HepG2 (cell line): ENCODE measurements around the gene KLHL36. TPM values are rescaled to one million over a fixed set of nuclear protein-coding genes. Genes with fewer than 3 reads are reported as not detected.

Experiments used
- ATAC-seq: fragments of 200-7000 bp; cut with Tn5 transposase; 3 replicates; pipeline ENCODE4 v1.9.1; 2020; ENCODE audit warnings: mild to moderate bottlenecking, moderate library complexity
- BruUV-seq: library from RNA; stranded (reverse); fragments of 400-500 nt; replicated peaks from 2 replicates; lab custom pipeline; 2021; lab: Mats Ljungman, UMichigan
- CTCF ChIA-PET: fragments of 300-600 bp; formaldehyde crosslinking; extraction: SDS; loops from one replicate; lab custom pipeline; 2021; ENCODE audit warnings: low total read pairs, inconsistent platforms, low intra/inter-chr PET ratio; lab: Yijun Ruan, JAX
- POLR2A ChIA-PET: fragments of 350-600 bp; sonication (Branson Sonifier 250); formaldehyde crosslinking; loops from one replicate; lab custom pipeline; 2020; ENCODE audit warnings: antibody characterized with exemption, inconsistent platforms; lab: Yijun Ruan, JAX
- DNase-seq: peaks from one replicate; pipeline ENCODE4 v3.0.0-alpha.2; 2015; ENCODE audit warnings: low spot score
- FAIRE-seq: peaks from 3 replicates; lab custom pipeline; 2011; peaks lifted over from hg19 to GRCh38; lab: Jason Lieb, UNC
- H2AFZ ChIP-seq: one replicate; pipeline ENCODE4 v1.6.1; 2011; ENCODE audit warnings: low read length, inconsistent platforms
- H3K27ac ChIP-seq: fragments of 300-600 bp; 3 replicates; pipeline ENCODE4 v1.8.0; 2011; ENCODE audit warnings: mixed run types, mild to moderate bottlenecking, mixed read lengths, low read length, inconsistent platforms; ENCODE audit not compliant: insufficient read depth; ENCODE audit errors: extremely low read length
- H3K27me3 ChIP-seq, 2 experiments: fragments of 200-600 bp in 1 of 2; 2 replicates in 1 of 2; 3 replicates in 1 of 2; pipeline versions ENCODE4 v1.6.0 to v1.8.0; 2011; ENCODE audit warnings: low read length in 2 of 2, mild to moderate bottlenecking in 2 of 2, moderate library complexity in 2 of 2, inconsistent platforms in 1 of 2; ENCODE audit not compliant: insufficient read depth in 2 of 2, control insufficient read depth in 1 of 2
- H3K36me3 ChIP-seq, 2 experiments: fragments of 200-600 bp in 1 of 2; replicated peaks in 1 of 2; 2 replicates in 1 of 2; 3 replicates in 1 of 2; pipeline versions ENCODE4 v1.5.1 to v1.8.0; 2011; ENCODE audit warnings: low read length in 2 of 2, inconsistent platforms in 1 of 2; ENCODE audit not compliant: insufficient read depth in 2 of 2, control insufficient read depth in 1 of 2
- H3K4me1 ChIP-seq: 2 replicates; pipeline ENCODE4 v1.5.1; 2012; ENCODE audit warnings: low read length, inconsistent platforms; ENCODE audit not compliant: insufficient read depth
- H3K4me2 ChIP-seq: 2 replicates; pipeline ENCODE4 v1.6.0; 2011; ENCODE audit warnings: low read depth, low read length, inconsistent platforms
- H3K4me3 ChIP-seq, 3 experiments: fragments of 200-600 bp in 1 of 3; sonication (generic), shearing (Covaris generic) in 1 of 3; replicated peaks in 1 of 3; 2 replicates each; pipeline ENCODE4 v1.5.1; 2011 to 2016; ENCODE audit warnings: low read length in 3 of 3, inconsistent platforms in 2 of 3, low read depth in 2 of 3, mild to moderate bottlenecking in 2 of 3, control low read depth in 1 of 3, mixed read lengths in 1 of 3; ENCODE audit not compliant: insufficient read depth in 1 of 3
- H3K79me2 ChIP-seq: one replicate; pipeline ENCODE4 v1.6.1; 2011; ENCODE audit warnings: low read length, inconsistent platforms; ENCODE audit not compliant: insufficient read depth
- H3K9ac ChIP-seq: 2 replicates; pipeline ENCODE4 v1.6.0; 2011; ENCODE audit warnings: mild to moderate bottlenecking, low read depth, low read length, inconsistent platforms; ENCODE audit not compliant: insufficient read depth
- H3K9me3 ChIP-seq: 2 replicates; pipeline ENCODE4 v1.5.1; 2012; ENCODE audit warnings: mild to moderate bottlenecking, low read length
- H4K20me1 ChIP-seq: 2 replicates; pipeline ENCODE4 v1.6.0; 2011; ENCODE audit warnings: inconsistent platforms, mild to moderate bottlenecking, low read length, moderate library complexity; ENCODE audit not compliant: insufficient read depth
- MTA1 ChIP-seq: sonication (generic); formaldehyde crosslinking; IDR thresholded peaks from 2 replicates; pipeline ENCODE4 v1.4.0; 2020; ENCODE audit warnings: missing genetic modification reagents, mild to moderate bottlenecking, borderline replicate concordance
- NR2F6 ChIP-seq, 2 experiments: IDR thresholded peaks; 2 replicates each; pipeline ENCODE4 v1.6.1; 2016; ENCODE audit warnings: antibody characterized with exemption in 1 of 2, mild to moderate bottlenecking in 1 of 2
- ONECUT2 ChIP-seq: sonication (generic); formaldehyde crosslinking; IDR thresholded peaks from 2 replicates; pipeline ENCODE4 v1.4.0; 2020; ENCODE audit warnings: missing genetic modification reagents
- SP2 ChIP-seq: sonication (generic); formaldehyde crosslinking; IDR thresholded peaks from 2 replicates; pipeline ENCODE4 v1.5.1; 2020; ENCODE audit warnings: mild to moderate bottlenecking, missing genetic modification reagents
- ZMYM3 ChIP-seq: sonication (generic); formaldehyde crosslinking; IDR thresholded peaks from 2 replicates; pipeline ENCODE4 v1.5.1; 2020; ENCODE audit warnings: mild to moderate bottlenecking, missing genetic modification reagents
- ZNF121 ChIP-seq: sonication (generic); formaldehyde crosslinking; IDR thresholded peaks from 2 replicates; pipeline ENCODE4 v1.5.0; 2020; ENCODE audit warnings: mild to moderate bottlenecking, missing genetic modification reagents
- ZNF572 ChIP-seq: sonication (generic); formaldehyde crosslinking; IDR thresholded peaks from 2 replicates; pipeline ENCODE4 v1.5.1; 2020; ENCODE audit warnings: mild to moderate bottlenecking, missing genetic modification reagents
- WGBS: methylation state at CpG from one replicate; pipeline ENCODE4 v1.1.6; 2017; ENCODE audit warnings: low lambda C conversion rate; 5-methylcytosine and 5-hydroxymethylcytosine counted together
- in situ Hi-C: cut with HindIII; loops from 2 replicates; pipeline ENCODE4 v1.10.0; 2017; ENCODE audit warnings: low pct_unique_long_range_greater_than_20kb; ENCODE audit not compliant: extremely low pct_ligation_motif_present
- intact Hi-C: fragments of 100-400 bp; cut with micrococcal nuclease; formaldehyde crosslinking; loops from one replicate; pipeline ENCODE4 v1.10.0; 2022; ENCODE audit not compliant: unreplicated experiment
- polyA plus RNA-seq, 8 experiments: library from polyadenylated mRNA; depleted of rRNA in 3 of 8; stranded (reverse) in 7 of 8; unstranded in 1 of 8; fragments of >200 nt; fragmentation: Illumina TruSeq in 4 of 8; extraction: Trizol in 4 of 8; gene quantifications; 2 replicates each; pipeline versions ENCODE4 v1.2.1 to v1.2.3, GENCODE V29; 2011 to 2016; ENCODE audit warnings: low read depth in 4 of 8, missing spikeins in 1 of 8, mixed read lengths in 1 of 8; ENCODE audit not compliant: insufficient read depth in 1 of 8
- total RNA-seq, 5 experiments: library from RNA; depleted of rRNA; stranded (reverse); fragments of >200 nt; fragmentation: Illumina TruSeq; extraction: Trizol; gene quantifications; 2 replicates each; pipeline ENCODE4 v1.2.3, GENCODE V29; 2016; ENCODE audit warnings: low read depth in 1 of 5
- TF ChIP-seq, protein P1 (sequence below), 2 experiments: fragments of 450-650 bp in 1 of 2; sonication (generic) in 1 of 2; formaldehyde crosslinking in 1 of 2; IDR thresholded peaks; 2 replicates each; pipeline versions ENCODE4 v1.6.1 to v1.8.0; 2016 to 2022; ENCODE audit warnings: antibody characterized with exemption in 1 of 2, mild to moderate bottlenecking in 1 of 2, missing genetic modification reagents in 1 of 2
- TF ChIP-seq, protein P2 (sequence below): sonication (generic); formaldehyde crosslinking; IDR thresholded peaks from 2 replicates; pipeline ENCODE4 v1.4.0; 2020; ENCODE audit warnings: missing genetic modification reagents; ENCODE audit errors: not compliant biosample characterization

Gene KLHL36
- total and polyA plus RNA-seq, 2 of the 13 experiments (the other 11 are each of a cell fraction or from before 2014, with no cell fraction given) = 24.3 to 26.0 TPM

- Histone ChIP-seq H3K4me1 (peaks cover 18% of the 10 kb centered on the region), H3K27me3 (no peaks in the 10 kb centered on the region), H2AFZ (no peak overlapping the region), H3K36me3 (peaks cover 17 to 46% of the 10 kb centered on the region in 2 experiments), H3K4me2 (no peak overlapping the region), H3K9ac (no peak overlapping the region), H3K4me3 (no peak overlapping the region), H3K79me2 (no peaks in the 10 kb centered on the region), H3K9me3 (no peaks in the 10 kb centered on the region), H3K27ac (no peak overlapping the region), H4K20me1 (peaks cover 4% of the 10 kb centered on the region; the same call in 1 of the 2 replicates)
- intact Hi-C loops (no loop called here), in situ Hi-C loops (no loop called here)
- peak; percentile 51; the same call in 1 of the 2 replicates for TF ChIP-seq ZNF121
- TF ChIP-seq SP2 = no peak
- 97% methylated on average over 3 of the region's 3 CpGs for WGBS
- DNase-seq (no peak), ATAC-seq (no peak), FAIRE-seq (no peak)
- BruUV-seq = no TSS peak
- POLR2A ChIA-PET = no interaction called here
- CTCF ChIA-PET = no interaction called here
Measured at GRCh38 chr16:84654238-84654637, 5.9 kb downstream of the KLHL36 start.

- no TSS peak for BruUV-seq
- WGBS = 78% methylated on average over 6 of the region's 6 CpGs
- in situ Hi-C loops = no loop called here
- TF ChIP-seq, protein P1, sequence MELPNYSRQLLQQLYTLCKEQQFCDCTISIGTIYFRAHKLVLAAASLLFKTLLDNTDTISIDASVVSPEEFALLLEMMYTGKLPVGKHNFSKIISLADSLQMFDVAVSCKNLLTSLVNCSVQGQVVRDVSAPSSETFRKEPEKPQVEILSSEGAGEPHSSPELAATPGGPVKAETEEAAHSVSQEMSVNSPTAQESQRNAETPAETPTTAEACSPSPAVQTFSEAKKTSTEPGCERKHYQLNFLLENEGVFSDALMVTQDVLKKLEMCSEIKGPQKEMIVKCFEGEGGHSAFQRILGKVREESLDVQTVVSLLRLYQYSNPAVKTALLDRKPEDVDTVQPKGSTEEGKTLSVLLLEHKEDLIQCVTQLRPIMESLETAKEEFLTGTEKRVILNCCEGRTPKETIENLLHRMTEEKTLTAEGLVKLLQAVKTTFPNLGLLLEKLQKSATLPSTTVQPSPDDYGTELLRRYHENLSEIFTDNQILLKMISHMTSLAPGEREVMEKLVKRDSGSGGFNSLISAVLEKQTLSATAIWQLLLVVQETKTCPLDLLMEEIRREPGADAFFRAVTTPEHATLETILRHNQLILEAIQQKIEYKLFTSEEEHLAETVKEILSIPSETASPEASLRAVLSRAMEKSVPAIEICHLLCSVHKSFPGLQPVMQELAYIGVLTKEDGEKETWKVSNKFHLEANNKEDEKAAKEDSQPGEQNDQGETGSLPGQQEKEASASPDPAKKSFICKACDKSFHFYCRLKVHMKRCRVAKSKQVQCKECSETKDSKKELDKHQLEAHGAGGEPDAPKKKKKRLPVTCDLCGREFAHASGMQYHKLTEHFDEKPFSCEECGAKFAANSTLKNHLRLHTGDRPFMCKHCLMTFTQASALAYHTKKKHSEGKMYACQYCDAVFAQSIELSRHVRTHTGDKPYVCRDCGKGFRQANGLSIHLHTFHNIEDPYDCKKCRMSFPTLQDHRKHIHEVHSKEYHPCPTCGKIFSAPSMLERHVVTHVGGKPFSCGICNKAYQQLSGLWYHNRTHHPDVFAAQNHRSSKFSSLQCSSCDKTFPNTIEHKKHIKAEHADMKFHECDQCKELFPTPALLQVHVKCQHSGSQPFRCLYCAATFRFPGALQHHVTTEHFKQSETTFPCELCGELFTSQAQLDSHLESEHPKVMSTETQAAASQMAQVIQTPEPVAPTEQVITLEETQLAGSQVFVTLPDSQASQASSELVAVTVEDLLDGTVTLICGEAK (IDR thresholded peaks at IDR 0.05) = no peak
- TF ChIP-seq, protein P1 (CRISPR knock-in tag; IDR thresholded peaks at IDR 0.05) = no peak
- TF ChIP-seq MTA1 (CRISPR knock-in tag) (no peak), NR2F6 (IDR thresholded peaks at IDR 0.05) (no peak), NR2F6 (CRISPR knock-in tag; IDR thresholded peaks at IDR 0.05) (no peak), ONECUT2 (CRISPR knock-in tag) (no peak), ZNF572 (no peak), ZNF121 (no peak), ZMYM3 (no peak)
- TF ChIP-seq, protein P2, sequence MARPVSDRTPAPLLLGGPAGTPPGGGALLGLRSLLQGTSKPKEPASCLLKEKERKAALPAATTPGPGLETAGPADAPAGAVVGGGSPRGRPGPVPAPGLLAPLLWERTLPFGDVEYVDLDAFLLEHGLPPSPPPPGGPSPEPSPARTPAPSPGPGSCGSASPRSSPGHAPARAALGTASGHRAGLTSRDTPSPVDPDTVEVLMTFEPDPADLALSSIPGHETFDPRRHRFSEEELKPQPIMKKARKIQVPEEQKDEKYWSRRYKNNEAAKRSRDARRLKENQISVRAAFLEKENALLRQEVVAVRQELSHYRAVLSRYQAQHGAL (CRISPR knock-in tag) = no peak
Measured at GRCh38 chr16:84654998-84655397, 6.7 kb downstream of the KLHL36 start.

More at GRCh38 chr16:84654998-84655397, 6.7 kb downstream of the KLHL36 start:
- H3K79me2 ChIP-seq = no peaks in the 10 kb centered on the region
- no peak overlapping the region for H2AFZ ChIP-seq
- DNase-seq (no peak), ATAC-seq (no peak), FAIRE-seq (no peak)
- POLR2A ChIA-PET = no interaction called here
- H3K36me3 ChIP-seq = peaks cover 21 to 54% of the 10 kb centered on the region in 2 experiments
- peaks cover 11% of the 10 kb centered on the region for H3K4me1 ChIP-seq
- intact Hi-C loops = no loop called here
- no peak overlapping the region for H3K9ac ChIP-seq
- no peaks in the 10 kb centered on the region for H3K9me3 ChIP-seq
- no peak overlapping the region for H3K4me2 ChIP-seq
- H3K27me3 ChIP-seq = no peaks in the 10 kb centered on the region
- no peak overlapping the region for H3K27ac ChIP-seq
- H4K20me1 ChIP-seq = no peaks in the 10 kb centered on the region
- no peak overlapping the region for H3K4me3 ChIP-seq
- CTCF ChIA-PET = no interaction called here
